MM.1S (cell line): Measurements from ENCODE around the gene SWT1.
"Not testable (repeated sequence)": the region's sequence is repeated elsewhere in the genome, so short reads cannot be mapped to it uniquely, and the experiment has no call there.

Source experiments
- DNase-seq: peaks from one replicate; pipeline ENCODE4 v3.0.0-alpha.2; 2015
- H2AFZ ChIP-seq: fragments of 300-600 bp; sonication (generic); 2 replicates; pipeline ENCODE4 v1.6.0; 2016; ENCODE audit warnings: antibody characterized with exemption, low read length
- H3F3A ChIP-seq: fragments of 300-600 bp; sonication (generic); 2 replicates; pipeline ENCODE4 v1.6.1; 2016; ENCODE audit warnings: mild to moderate bottlenecking, antibody characterized with exemption, low read length, moderate library complexity, mixed read lengths; ENCODE audit not compliant: insufficient read depth
- H3K27ac ChIP-seq: fragments of 300-600 bp; sonication (generic); 2 replicates; pipeline ENCODE4 v1.5.1; 2016; ENCODE audit warnings: mild to moderate bottlenecking, low read length
- H3K27me3 ChIP-seq: fragments of 300-600 bp; sonication (generic); replicated peaks from 2 replicates; pipeline ENCODE4 v1.6.0; 2016; ENCODE audit warnings: low read length; ENCODE audit not compliant: insufficient read depth
- H3K36me3 ChIP-seq: fragments of 300-600 bp; sonication (generic); replicated peaks from 2 replicates; pipeline ENCODE4 v1.6.1; 2016; ENCODE audit warnings: mild to moderate bottlenecking, low read length, mixed read lengths; ENCODE audit not compliant: insufficient read depth
- H3K4me1 ChIP-seq: fragments of 300-600 bp; sonication (generic); 2 replicates; pipeline ENCODE4 v1.6.1; 2016; ENCODE audit warnings: low read length, mixed read lengths
- H3K4me2 ChIP-seq: fragments of 300-600 bp; sonication (generic); 2 replicates; pipeline ENCODE4 v1.6.0; 2016; ENCODE audit warnings: low read depth, low read length
- H3K4me3 ChIP-seq: fragments of 300-600 bp; sonication (generic); 2 replicates; pipeline ENCODE4 v1.5.1; 2016; ENCODE audit warnings: low read length, mixed read lengths
- H3K79me2 ChIP-seq: fragments of 300-600 bp; sonication (generic); 2 replicates; pipeline ENCODE4 v1.6.1; 2016; ENCODE audit warnings: mixed run types, low read length, mixed read lengths
- H3K9ac ChIP-seq: fragments of 300-600 bp; sonication (generic); 2 replicates; pipeline ENCODE4 v1.6.1; 2016; ENCODE audit warnings: low read length, mixed read lengths
- H3K9me2 ChIP-seq: fragments of 300-600 bp; sonication (generic); replicated peaks from 2 replicates; pipeline ENCODE4 v1.6.1; 2016; ENCODE audit warnings: mild to moderate bottlenecking, low read length, mixed read lengths; ENCODE audit not compliant: insufficient read depth
- H3K9me3 ChIP-seq: fragments of 300-600 bp; sonication (generic); replicated peaks from 2 replicates; pipeline ENCODE4 v1.6.1; 2016; ENCODE audit warnings: mild to moderate bottlenecking, low read length, mixed read lengths; ENCODE audit not compliant: insufficient read depth
- H4K20me1 ChIP-seq: fragments of 300-600 bp; sonication (generic); 2 replicates; pipeline ENCODE4 v1.6.1; 2016; ENCODE audit warnings: mild to moderate bottlenecking, low read length, moderate library complexity, mixed read lengths; ENCODE audit not compliant: insufficient read depth
- CTCF ChIP-seq: fragments of 300-600 bp; sonication (generic); IDR thresholded peaks from 2 replicates; pipeline ENCODE4 v1.5.1; 2016; ENCODE audit warnings: antibody characterized with exemption, low read length, mixed read lengths
- EZH2 ChIP-seq: fragments of 300-600 bp; sonication (generic); optimal IDR thresholded peaks from 2 replicates; pipeline ENCODE3; 2017; ENCODE audit warnings: low read depth, mild to moderate bottlenecking, antibody characterized with exemption, low read length, mixed read lengths
- EZH2phosphoT487 ChIP-seq: fragments of 300-600 bp; sonication (generic); IDR thresholded peaks from 2 replicates; pipeline ENCODE4 v1.6.1; 2018; ENCODE audit warnings: antibody characterized with exemption, low read length

Gene SWT1

DNA sequence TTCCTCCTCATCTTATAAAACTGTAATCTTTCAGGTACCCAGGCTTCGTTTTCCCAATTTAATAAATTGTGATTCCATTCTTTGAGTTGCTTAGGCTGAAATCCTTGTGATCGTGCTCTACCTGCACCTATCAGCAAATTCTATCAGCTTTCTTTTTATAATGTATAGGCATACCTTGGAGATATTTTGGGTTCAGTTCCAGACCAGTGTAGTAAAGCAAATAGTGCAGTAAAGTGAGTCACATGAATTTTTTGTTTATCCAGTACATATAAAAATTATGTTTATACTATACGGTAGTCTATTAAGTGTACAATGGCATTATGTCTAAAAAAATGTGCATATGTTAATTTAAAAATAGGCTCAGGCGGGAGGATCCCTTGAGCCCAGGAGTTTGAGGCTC is 5.5 kb downstream of the SWT1 start:
- Histone ChIP-seq H3K4me3 (no peak overlapping the region), H3K4me1 (peaks cover 40% of the 10 kb centered on the region), H3K27ac (no peak overlapping the region), H3K36me3 (no peaks in the 10 kb centered on the region), H3K9me2 (no peaks in the 10 kb centered on the region), H3K79me2 (peaks cover 19% of the 10 kb centered on the region), H3K9ac (no peak overlapping the region), H3K27me3 (no peaks in the 10 kb centered on the region), H2AFZ (no peak overlapping the region), H4K20me1 (no peaks in the 10 kb centered on the region), H3K4me2 (no peak overlapping the region), H3F3A (peaks cover 26% of the 10 kb centered on the region), H3K9me3 (no peaks in the 10 kb centered on the region)
- TF ChIP-seq CTCF = no peak
- TF ChIP-seq EZH2phosphoT487 = no peak
- no peak for TF ChIP-seq EZH2
- DNase-seq = no peak

GRCh38 chr1:185166106-185166505 is 9.1 kb downstream of the SWT1 start:
- no peak overlapping the region for H2AFZ ChIP-seq
- H3K4me2 ChIP-seq = no peak overlapping the region
- peaks cover 13% of the 10 kb centered on the region for H3F3A ChIP-seq
- H3K27me3 ChIP-seq = no peaks in the 10 kb centered on the region
- H3K9me2 ChIP-seq = no peaks in the 10 kb centered on the region
- no peaks in the 10 kb centered on the region for H3K9me3 ChIP-seq
- no peak for TF ChIP-seq EZH2phosphoT487
- H3K27ac ChIP-seq = no peak overlapping the region
- no peaks in the 10 kb centered on the region for H3K36me3 ChIP-seq
- H4K20me1 ChIP-seq = no peaks in the 10 kb centered on the region
- peaks cover 13% of the 10 kb centered on the region for H3K4me1 ChIP-seq
- no peak for DNase-seq
- no peak overlapping the region for H3K4me3 ChIP-seq
- no peaks in the 10 kb centered on the region for H3K79me2 ChIP-seq
- no peak overlapping the region for H3K9ac ChIP-seq

DNA sequence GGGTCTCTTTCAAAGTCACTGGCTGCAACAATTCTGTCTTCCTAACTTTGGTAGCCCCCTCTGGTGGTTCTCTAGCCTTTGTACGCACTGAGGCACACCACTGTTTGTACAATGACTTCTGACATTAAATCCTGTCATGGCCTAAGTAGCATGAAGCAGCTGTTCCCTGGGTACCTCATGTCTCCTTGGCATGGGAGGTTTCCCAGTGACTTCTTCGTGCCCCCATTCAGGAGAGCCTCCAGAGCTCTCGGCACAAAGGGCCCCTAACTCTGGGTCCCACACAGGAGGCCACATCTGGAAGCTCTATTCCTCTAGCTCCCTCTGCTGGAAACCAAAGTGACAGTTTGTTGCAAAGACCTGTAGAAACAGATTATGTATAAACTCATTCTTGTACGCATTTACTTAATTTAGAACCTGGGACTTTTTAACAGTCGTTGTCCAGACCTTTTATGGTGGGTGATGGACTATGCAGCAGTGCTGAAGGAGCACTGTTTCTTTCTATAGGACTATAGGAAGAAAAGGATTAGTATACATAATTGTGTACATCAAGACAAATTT is 13.4 kb downstream of the SWT1 start:
- no peaks in the 10 kb centered on the region for H3K79me2 ChIP-seq
- no peaks in the 10 kb centered on the region for H3K27me3 ChIP-seq
- H3K4me1 ChIP-seq = no peaks in the 10 kb centered on the region
- no peak overlapping the region for H3K4me2 ChIP-seq
- no peaks in the 10 kb centered on the region for H3K9me2 ChIP-seq
- no peak overlapping the region for H3K27ac ChIP-seq
- DNase-seq = peak; percentile 76
- no peaks in the 10 kb centered on the region for H4K20me1 ChIP-seq
- no peaks in the 10 kb centered on the region for H3K9me3 ChIP-seq
- no peak overlapping the region for H3K9ac ChIP-seq
- H2AFZ ChIP-seq = no peak overlapping the region
- peaks cover 3% of the 10 kb centered on the region; the same call in 1 of the 2 replicates for H3F3A ChIP-seq
- H3K4me3 ChIP-seq = no peak overlapping the region
- no peaks in the 10 kb centered on the region for H3K36me3 ChIP-seq
- TF ChIP-seq CTCF (peak; percentile 94), EZH2phosphoT487 (no peak)

DNA sequence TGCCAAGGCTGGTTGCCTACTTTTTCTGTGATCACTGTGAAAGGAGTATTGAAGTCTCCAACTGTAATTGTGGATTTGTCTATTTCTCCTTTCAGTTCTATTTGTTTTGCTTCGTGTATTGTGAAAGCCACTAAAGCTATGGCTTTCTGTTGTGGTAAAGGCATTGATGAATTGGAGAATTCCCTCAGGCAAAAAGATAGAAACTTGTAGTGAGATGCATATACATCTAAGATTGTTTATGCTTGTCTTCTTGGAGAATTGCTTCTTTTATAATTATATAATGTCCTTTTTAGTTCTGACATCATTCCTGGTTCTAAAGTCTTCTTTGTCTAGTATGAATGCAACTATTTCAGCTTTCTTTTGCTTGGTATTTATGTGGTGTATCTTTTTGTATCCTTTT is 36.8 kb downstream of the SWT1 start:
- Histone ChIP-seq H3K4me3 (no peak overlapping the region), H4K20me1 (no peaks in the 10 kb centered on the region), H3K9ac (no peak overlapping the region), H3K9me3 (no peaks in the 10 kb centered on the region), H3K79me2 (no peaks in the 10 kb centered on the region), H3K27me3 (no peaks in the 10 kb centered on the region), H3K27ac (no peak overlapping the region), H3K4me2 (no peak overlapping the region), H3F3A (no peaks in the 10 kb centered on the region), H3K4me1 (no peaks in the 10 kb centered on the region), H3K9me2 (no peaks in the 10 kb centered on the region), H3K36me3 (no peaks in the 10 kb centered on the region), H2AFZ (no peak overlapping the region)
- no peak for TF ChIP-seq EZH2phosphoT487
- no peak for TF ChIP-seq CTCF
- TF ChIP-seq EZH2 = no peak
- no peak for DNase-seq

DNA sequence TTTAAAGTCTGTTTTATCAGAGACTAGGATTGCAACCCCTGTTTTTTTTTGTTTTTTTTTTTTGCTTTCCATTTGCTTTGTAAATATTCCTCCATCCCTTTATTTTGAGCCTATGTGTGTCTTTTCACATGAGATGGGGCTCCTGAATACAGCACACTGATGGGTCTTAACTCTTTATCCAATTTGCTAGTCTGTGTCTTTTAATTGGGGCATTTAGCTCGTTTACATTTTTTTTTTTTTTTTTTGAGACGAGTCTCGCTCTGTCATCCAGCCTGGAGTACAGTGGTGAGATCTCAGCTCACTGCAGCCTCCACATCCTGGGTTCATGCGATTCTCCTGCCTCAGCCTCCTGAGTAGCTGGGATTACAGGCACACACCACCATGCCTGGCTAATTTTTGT is 41.7 kb downstream of the SWT1 start:
- H3F3A ChIP-seq, H3K9me2 ChIP-seq, H3K9me3 ChIP-seq, H3K36me3 ChIP-seq, H3K9ac ChIP-seq, H3K4me3 ChIP-seq, H3K4me1 ChIP-seq, DNase-seq, H3K27ac ChIP-seq, H4K20me1 ChIP-seq, H3K79me2 ChIP-seq, H3K4me2 ChIP-seq, H3K27me3 ChIP-seq, H2AFZ ChIP-seq: not testable (repeated sequence)
